HG03432 (cell line): ENCODE data around the gene PCDHGA3.
"Not testable (repeated sequence)": the region's sequence is repeated elsewhere in the genome, so short reads cannot be mapped to it uniquely, and the experiment has no call there.

Experiments used
- ATAC-seq: cut with Tn5 transposase; IDR thresholded peaks from one replicate; pipeline ENCODE4 v1.9.1; 2021; ENCODE audit warnings: mild to moderate bottlenecking, moderate library complexity; ENCODE audit not compliant: unreplicated experiment

PCDHGA3 gene

DNA sequence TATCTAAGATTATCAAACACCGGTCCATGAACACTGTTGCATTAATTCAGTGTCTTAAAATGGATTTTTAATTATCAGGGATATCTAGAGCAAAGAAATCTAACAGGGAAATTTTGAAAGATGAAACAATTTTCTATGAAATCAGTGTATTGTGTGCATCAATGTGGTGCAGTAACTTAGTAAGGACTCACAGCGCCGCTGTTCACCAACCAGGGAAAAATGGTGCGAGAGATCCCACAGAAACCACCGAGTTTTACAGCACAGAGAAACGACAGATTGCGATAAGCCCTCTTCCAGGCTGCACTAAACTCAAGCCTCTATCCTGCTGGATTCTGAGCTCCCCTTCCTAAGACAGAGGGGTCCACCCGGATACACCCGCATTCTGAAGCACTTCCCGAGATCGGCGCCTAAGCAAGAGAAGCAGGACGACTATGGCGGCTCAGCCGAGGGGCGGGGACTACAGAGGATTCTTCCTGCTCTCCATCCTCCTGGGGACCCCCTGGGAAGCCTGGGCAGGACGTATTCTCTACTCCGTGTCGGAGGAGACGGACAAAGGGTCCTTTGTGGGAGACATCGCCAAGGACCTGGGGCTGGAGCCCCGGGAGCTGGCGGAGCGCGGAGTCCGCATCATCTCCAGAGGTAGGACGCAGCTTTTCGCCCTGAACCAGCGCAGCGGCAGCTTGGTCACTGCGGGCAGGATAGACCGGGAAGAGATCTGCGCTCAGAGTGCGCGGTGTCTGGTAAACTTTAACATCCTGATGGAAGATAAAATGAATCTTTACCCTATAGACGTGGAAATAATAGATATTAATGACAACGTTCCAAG is 39.1 kb downstream of the PCDHGA3 start, which contains the start of gene PCDHGA7:
Gene PCDHGA7, plus strand, starts transcription at position 274 of the 826 bp plus-strand sequence. Its CDS starts 158 bp downstream, at position 432.
- peak; percentile 64 for ATAC-seq

DNA sequence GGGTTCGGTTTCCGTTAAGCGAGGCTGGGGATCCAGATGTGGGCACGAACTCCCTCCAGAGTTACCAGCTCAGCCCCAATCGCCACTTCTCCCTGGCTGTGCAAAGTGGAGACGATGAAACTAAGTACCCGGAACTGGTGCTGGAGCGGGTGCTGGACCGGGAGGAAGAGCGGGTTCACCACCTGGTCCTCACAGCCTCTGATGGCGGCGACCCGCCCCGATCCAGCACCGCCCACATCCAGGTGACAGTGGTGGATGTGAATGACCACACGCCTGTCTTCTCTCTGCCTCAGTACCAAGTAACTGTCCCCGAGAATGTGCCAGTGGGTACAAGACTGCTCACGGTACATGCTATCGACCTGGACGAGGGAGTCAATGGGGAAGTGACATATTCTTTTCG is 39.7 kb downstream of the PCDHGA3 start:
- ATAC-seq: no peak

DNA sequence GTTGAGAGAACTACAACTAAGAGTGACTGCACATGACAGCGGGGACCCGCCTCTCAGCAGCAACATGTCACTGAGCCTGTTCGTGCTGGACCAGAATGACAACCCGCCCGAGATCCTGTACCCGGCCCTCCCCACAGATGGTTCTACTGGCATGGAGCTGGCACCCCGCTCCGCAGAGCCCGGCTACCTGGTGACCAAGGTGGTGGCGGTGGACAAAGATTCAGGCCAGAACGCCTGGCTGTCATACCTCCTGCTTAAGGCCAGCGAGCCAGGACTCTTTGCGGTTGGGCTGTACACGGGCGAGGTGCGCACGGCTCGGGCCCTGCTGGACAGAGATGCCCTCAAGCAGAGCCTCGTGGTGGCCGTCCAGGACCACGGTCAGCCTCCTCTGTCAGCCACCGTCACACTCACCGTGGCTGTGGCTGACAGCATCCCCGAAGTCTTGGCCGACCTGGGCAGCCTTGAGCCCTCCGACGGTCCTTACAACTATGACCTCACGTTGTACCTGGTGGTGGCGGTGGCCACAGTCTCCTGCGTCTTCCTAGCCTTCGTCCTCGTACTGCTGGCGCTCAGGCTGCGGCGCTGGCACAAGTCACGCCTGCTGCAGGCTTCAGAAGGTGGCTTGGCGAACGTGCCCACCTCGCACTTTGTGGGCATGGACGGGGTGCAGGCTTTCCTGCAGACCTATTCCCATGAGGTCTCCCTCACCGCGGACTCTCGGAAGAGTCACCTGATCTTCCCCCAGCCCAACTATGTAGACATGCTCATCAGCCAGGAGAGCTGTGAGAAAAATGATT is 41.0 kb downstream of the PCDHGA3 start:
- no peak for ATAC-seq

DNA sequence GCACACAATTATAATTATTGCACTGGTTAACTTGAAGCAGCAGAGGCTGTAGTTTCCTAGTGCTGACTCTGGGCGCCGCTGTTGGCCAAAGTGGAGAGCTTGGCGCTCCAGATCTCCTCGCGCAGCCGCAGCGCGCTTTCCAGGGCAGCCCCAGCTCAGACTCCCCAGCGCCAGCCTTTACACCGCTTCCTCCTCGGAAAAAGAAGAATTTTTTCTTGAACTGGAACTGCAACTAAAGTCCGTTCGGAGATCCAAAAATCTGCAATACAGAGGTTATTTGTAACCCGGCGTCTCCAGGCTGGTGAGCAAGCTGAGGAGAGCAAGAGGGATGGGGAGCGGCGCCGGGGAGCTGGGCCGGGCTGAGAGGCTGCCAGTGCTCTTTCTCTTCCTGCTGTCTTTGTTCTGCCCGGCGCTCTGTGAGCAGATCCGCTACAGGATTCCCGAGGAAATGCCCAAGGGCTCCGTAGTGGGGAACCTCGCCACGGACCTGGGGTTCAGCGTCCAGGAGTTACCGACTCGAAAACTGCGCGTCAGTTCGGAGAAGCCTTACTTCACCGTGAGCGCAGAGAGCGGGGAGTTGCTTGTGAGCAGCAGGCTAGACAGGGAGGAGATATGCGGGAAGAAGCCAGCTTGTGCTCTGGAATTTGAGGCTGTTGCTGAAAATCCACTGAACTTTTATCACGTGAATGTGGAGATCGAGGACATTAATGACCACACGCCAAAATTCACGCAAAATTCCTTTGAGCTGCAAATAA is 44.1 kb downstream of the PCDHGA3 start, which contains the start of gene PCDHGB4:
Gene PCDHGB4, plus strand, starts transcription at position 142 of the 755 bp plus-strand sequence. Its CDS starts 187 bp downstream, at position 329.
- ATAC-seq: peak; percentile 91

DNA sequence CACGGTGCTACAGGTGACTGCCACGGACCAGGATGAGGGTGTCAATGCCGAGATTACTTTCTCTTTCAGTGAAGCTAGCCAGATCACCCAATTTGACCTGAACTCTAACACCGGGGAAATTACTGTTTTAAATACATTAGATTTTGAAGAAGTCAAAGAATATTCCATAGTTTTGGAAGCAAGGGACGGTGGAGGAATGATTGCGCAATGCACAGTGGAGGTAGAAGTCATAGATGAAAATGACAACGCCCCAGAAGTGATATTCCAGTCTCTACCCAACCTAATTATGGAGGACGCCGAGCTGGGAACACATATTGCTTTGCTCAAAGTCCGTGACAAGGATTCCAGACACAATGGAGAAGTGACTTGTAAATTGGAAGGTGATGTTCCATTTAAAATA is 45.0 kb downstream of the PCDHGA3 start:
- ATAC-seq: no peak

DNA sequence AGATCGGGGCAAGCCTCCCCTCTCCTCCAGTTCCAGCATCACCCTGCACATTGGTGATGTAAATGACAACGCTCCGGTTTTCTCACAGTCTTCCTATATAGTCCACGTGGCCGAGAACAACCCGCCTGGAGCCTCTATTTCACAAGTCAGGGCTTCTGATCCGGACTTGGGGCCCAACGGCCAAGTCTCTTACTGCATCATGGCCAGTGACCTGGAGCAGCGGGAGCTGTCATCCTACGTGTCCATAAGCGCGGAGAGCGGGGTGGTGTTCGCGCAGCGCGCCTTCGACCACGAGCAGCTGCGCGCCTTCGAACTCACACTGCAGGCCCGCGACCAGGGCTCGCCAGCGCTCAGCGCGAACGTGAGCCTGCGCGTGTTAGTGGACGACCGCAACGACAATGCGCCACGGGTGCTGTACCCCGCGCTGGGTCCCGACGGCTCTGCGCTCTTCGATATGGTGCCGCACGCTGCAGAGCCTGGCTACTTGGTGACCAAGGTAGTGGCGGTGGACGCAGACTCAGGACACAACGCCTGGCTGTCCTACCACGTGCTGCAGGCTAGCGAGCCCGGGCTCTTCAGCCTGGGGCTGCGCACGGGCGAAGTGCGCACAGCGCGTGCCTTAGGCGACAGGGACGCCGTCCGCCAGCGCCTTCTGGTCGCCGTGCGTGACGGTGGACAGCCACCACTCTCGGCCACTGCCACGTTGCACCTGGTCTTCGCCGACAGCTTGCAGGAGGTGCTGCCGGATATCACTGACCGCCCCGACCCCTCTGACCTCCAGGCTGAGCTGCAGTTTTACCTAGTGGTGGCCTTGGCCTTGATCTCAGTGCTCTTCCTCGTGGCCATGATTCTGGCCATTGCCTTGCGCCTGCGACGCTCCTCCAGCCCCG is 45.8 kb downstream of the PCDHGA3 start:
- ATAC-seq: no peak

DNA sequence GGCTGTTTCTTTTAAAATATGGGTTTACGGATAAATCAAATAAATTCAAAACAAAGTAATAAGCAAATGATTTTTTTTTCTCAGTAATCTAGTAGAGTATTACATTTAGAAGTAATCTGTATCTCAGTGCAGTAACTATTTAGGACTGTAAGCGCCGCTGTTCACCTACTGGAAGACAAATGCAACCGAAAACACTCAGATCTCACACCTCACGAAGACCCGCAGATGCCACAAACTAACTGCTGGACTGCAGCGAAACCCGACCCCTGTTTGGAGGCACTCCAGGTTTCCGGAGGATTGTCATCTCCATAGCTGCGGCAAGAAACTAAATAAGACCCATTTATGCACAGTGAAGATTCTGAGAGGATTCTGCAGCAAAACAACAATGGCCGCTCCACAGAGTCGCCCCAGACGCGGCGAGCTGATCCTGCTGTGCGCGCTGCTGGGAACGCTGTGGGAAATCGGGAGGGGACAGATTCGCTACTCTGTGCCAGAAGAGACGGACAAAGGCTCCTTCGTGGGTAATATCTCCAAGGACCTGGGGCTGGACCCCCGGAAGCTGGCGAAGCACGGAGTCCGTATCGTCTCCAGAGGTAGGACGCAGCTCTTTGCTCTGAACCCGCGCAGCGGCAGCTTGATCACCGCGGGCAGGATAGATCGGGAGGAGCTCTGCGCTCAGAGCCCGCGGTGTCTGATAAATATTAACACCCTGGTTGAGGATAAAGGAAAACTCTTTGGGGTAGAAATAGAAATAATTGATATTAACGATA is 49.0 kb downstream of the PCDHGA3 start, which contains the start of gene PCDHGA8:
Gene PCDHGA8, plus strand, starts transcription at position 205 of the 770 bp plus-strand sequence. Its CDS starts 181 bp downstream, at position 386.
- no peak for ATAC-seq

DNA sequence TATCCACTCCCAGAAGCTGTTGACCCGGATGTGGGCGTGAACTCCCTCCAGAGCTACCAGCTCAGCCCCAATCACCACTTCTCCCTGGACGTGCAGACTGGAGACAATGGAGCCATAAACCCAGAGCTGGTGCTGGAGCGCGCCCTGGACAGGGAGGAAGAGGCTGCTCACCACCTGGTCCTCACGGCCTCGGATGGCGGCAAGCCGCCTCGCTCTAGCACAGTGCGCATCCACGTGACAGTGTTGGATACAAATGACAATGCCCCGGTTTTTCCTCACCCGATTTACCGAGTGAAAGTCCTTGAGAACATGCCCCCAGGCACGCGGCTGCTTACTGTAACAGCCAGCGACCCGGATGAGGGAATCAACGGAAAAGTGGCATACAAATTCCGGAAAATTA is 49.6 kb downstream of the PCDHGA3 start:
- no peak for ATAC-seq

DNA sequence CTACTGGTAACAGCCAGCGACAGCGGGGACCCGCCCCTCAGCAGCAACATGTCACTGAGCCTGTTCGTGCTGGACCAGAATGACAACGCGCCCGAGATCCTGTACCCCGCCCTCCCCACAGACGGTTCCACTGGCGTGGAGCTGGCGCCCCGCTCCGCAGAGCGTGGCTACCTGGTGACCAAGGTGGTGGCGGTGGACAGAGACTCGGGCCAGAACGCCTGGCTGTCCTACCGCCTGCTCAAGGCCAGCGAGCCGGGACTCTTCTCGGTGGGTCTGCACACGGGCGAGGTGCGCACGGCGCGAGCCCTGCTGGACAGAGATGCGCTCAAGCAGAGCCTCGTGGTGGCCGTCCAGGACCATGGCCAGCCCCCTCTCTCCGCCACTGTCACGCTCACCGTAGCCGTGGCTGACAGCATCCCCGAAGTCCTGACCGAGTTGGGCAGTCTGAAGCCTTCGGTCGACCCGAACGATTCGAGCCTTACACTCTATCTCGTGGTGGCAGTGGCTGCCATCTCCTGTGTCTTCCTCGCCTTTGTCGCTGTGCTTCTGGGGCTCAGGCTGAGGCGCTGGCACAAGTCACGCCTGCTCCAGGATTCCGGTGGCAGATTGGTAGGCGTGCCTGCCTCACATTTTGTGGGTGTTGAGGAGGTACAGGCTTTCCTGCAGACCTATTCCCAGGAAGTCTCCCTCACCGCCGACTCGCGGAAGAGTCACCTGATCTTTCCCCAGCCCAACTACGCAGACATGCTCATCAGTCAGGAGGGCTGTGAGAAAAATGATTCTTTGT is 51.0 kb downstream of the PCDHGA3 start:
- not testable (repeated sequence) for ATAC-seq
